Astrocyte (in vitro differentiated cells and primary cell): Measurements from ENCODE around the gene ISG20L2. TPM values are rescaled to one million over a fixed set of nuclear protein-coding genes. Genes with fewer than 3 reads are reported as not detected.
A peak's percentile ranks its signal among the peaks of the same experiment; 100 is the strongest.

ENCODE experiments used
- DNase-seq: peaks from one replicate; pipeline ENCODE4 v3.0.0-alpha.2; 2010; ENCODE audit warnings: low read depth
- FAIRE-seq: peaks from 2 replicates; lab custom pipeline; 2011; peaks lifted over from hg19 to GRCh38; lab: Jason Lieb, UNC
- H2AFZ ChIP-seq: 2 replicates; pipeline ENCODE4 v1.6.0; 2012; ENCODE audit warnings: low read depth, low read length, inconsistent platforms
- H3K27ac ChIP-seq: 2 replicates; pipeline ENCODE4 v1.5.1; 2011; ENCODE audit warnings: low read depth, low read length, inconsistent platforms
- H3K27me3 ChIP-seq: 2 replicates; pipeline ENCODE4 v1.6.0; 2011; ENCODE audit warnings: low read length, inconsistent platforms; ENCODE audit not compliant: insufficient read depth
- H3K36me3 ChIP-seq: 2 replicates; pipeline ENCODE4 v1.5.1; 2011; ENCODE audit warnings: low read length, inconsistent platforms; ENCODE audit not compliant: insufficient read depth
- H3K4me1 ChIP-seq: 2 replicates; pipeline ENCODE4 v1.5.1; 2011; ENCODE audit warnings: low read length, inconsistent platforms; ENCODE audit not compliant: insufficient read depth
- H3K4me2 ChIP-seq: 2 replicates; pipeline ENCODE4 v1.6.0; 2012; ENCODE audit warnings: low read length, inconsistent platforms
- H3K4me3 ChIP-seq: 2 replicates; pipeline ENCODE4 v1.5.1; 2011; ENCODE audit warnings: low read depth, mild to moderate bottlenecking, low read length, inconsistent platforms; ENCODE audit not compliant: insufficient read depth
- H3K79me2 ChIP-seq: 2 replicates; pipeline ENCODE4 v1.6.0; 2012; ENCODE audit warnings: mild to moderate bottlenecking, low read length, inconsistent platforms; ENCODE audit not compliant: insufficient read depth
- H3K9ac ChIP-seq: 2 replicates; pipeline ENCODE4 v1.6.0; 2012; ENCODE audit warnings: mild to moderate bottlenecking, low read length, inconsistent platforms
- H3K9me3 ChIP-seq: 2 replicates; pipeline ENCODE4 v1.5.1; 2012; ENCODE audit warnings: low read depth, mild to moderate bottlenecking, low read length, inconsistent platforms; ENCODE audit not compliant: insufficient read depth
- H4K20me1 ChIP-seq: 2 replicates; pipeline ENCODE4 v1.6.0; 2012; ENCODE audit warnings: low read length, inconsistent platforms; ENCODE audit not compliant: insufficient read depth
- H3K27ac Mint-ChIP-seq: one replicate; pipeline ENCODE4 v1.8.0; 2021; ENCODE audit warnings: mild to moderate bottlenecking, mixed read lengths; ENCODE audit not compliant: unreplicated experiment
- H3K27me3 Mint-ChIP-seq: one replicate; pipeline ENCODE4 v1.8.0; 2021; ENCODE audit warnings: low read depth, mixed read lengths; ENCODE audit not compliant: unreplicated experiment
- H3K36me3 Mint-ChIP-seq: one replicate; pipeline ENCODE4 v1.8.0; 2021; ENCODE audit warnings: low read depth, mixed read lengths; ENCODE audit not compliant: unreplicated experiment
- H3K4me1 Mint-ChIP-seq: one replicate; pipeline ENCODE4 v1.8.0; 2021; ENCODE audit warnings: low read depth, mixed read lengths; ENCODE audit not compliant: unreplicated experiment
- H3K4me3 Mint-ChIP-seq: one replicate; pipeline ENCODE4 v1.8.0; 2021; ENCODE audit warnings: mild to moderate bottlenecking, moderate library complexity, mixed read lengths; ENCODE audit not compliant: unreplicated experiment
- H3K9me3 Mint-ChIP-seq: one replicate; pipeline ENCODE4 v1.8.0; 2021; ENCODE audit warnings: mild to moderate bottlenecking, mixed read lengths; ENCODE audit not compliant: unreplicated experiment
- EZH2 ChIP-seq: IDR thresholded peaks from 2 replicates; pipeline ENCODE4 v1.6.1; 2012; ENCODE audit warnings: mild to moderate bottlenecking, low read length, inconsistent platforms; ENCODE audit not compliant: insufficient read depth
- total RNA-seq: library from RNA; stranded (reverse); gene quantifications from 2 replicates; pipeline ENCODE4 v1.2.1, GENCODE V29; 2021
- TF ChIP-seq, protein P1 (sequence below): IDR thresholded peaks from 2 replicates; pipeline ENCODE4 v1.5.1; 2011; ENCODE audit warnings: low read depth, mild to moderate bottlenecking, inconsistent platforms, low read length, moderate library complexity; ENCODE audit not compliant: insufficient read depth

ISG20L2 gene
- total RNA-seq, 1 donor from 2014 or later, result 33.4 TPM

DNA sequence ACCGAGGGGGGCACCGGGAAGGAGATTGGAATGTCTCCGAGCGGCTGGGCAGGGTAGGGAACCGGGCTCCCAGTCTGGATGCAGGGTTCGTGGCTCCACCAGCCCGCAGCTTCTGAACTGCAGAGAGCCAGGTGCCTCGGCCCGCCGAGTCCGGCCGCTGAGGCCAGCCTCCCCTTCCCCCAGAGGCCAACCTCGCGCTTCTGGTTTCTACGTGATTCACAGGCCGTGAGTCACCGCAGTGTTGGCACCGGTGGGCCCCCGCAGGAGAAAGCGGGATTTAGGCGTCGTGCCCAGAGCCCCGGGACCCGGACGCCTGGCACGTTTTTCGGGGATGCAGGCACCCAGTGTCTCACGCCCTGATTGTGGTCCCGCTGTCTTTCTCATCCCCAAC is 23.6 kb downstream of the ISG20L2 start:
- TF ChIP-seq, protein P1, sequence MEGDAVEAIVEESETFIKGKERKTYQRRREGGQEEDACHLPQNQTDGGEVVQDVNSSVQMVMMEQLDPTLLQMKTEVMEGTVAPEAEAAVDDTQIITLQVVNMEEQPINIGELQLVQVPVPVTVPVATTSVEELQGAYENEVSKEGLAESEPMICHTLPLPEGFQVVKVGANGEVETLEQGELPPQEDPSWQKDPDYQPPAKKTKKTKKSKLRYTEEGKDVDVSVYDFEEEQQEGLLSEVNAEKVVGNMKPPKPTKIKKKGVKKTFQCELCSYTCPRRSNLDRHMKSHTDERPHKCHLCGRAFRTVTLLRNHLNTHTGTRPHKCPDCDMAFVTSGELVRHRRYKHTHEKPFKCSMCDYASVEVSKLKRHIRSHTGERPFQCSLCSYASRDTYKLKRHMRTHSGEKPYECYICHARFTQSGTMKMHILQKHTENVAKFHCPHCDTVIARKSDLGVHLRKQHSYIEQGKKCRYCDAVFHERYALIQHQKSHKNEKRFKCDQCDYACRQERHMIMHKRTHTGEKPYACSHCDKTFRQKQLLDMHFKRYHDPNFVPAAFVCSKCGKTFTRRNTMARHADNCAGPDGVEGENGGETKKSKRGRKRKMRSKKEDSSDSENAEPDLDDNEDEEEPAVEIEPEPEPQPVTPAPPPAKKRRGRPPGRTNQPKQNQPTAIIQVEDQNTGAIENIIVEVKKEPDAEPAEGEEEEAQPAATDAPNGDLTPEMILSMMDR, result no peak
- no peak for TF ChIP-seq EZH2
- H3K4me3 Mint-ChIP-seq, result peak overlapping the region; percentile 88
- DNase-seq, result peak; percentile 56

DNA sequence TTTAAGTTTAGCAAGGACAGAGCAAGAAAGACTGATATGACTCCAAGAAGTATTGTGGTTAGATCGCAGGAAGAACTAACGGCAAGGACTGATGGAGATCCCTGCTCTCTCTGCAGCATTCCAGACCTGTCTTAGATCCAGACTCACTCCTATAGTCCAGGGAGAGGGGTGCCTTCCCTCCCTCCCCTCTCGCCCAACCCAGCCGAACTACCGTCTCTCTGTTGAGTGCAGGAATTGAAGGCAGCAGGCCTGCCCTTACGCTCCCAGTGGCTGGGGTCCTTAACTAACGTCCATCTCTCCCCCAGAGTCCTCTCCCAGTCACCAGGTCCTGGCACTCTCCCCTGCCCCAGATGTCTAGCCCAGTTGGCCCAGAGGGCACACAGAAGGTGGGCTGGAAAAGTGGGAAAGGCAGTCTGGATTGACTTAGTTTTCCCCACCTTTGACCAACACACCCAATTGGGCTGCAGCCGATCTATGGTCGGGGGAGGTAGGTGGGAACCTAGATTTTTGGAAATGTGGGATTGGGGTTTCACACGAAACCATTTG is 24.3 kb downstream of the ISG20L2 start:
- Mint-ChIP-seq H3K4me1 (peaks cover 39% of the 10 kb centered on the region), H3K9me3 (no peaks in the 10 kb centered on the region), H3K4me3 (peak overlapping the region; percentile 88), H3K27ac (peak overlapping the region; percentile 78), H3K36me3 (peaks cover 14% of the 10 kb centered on the region), H3K27me3 (no peaks in the 10 kb centered on the region)
- Histone ChIP-seq H3K36me3 (no peaks in the 10 kb centered on the region), H3K4me1 (peaks cover 52% of the 10 kb centered on the region), H3K4me2 (peak overlapping the region; percentile 90), H2AFZ (no peak overlapping the region), H3K27me3 (peaks cover 3% of the 10 kb centered on the region), H3K4me3 (no peak overlapping the region), H4K20me1 (no peaks in the 10 kb centered on the region), H3K27ac (no peak overlapping the region), H3K9ac (peak overlapping the region; percentile 66), H3K79me2 (no peaks in the 10 kb centered on the region), H3K9me3 (peaks cover 2% of the 10 kb centered on the region)
- no peak for TF ChIP-seq EZH2
- TF ChIP-seq, protein P1, result no peak
- DNase-seq, result no peak
- no peak for FAIRE-seq

More for the DNA sequence above, 23.6 kb downstream of the ISG20L2 start:
- Histone ChIP-seq H2AFZ (peak overlapping the region; percentile 32), H3K4me3 (peak overlapping the region; percentile 47), H3K4me2 (peak overlapping the region; percentile 90), H3K9ac (peak overlapping the region; percentile 66), H3K4me1 (peaks cover 59% of the 10 kb centered on the region), H3K27ac (no peak overlapping the region), H3K27me3 (peaks cover 3% of the 10 kb centered on the region), H3K9me3 (no peaks in the 10 kb centered on the region), H4K20me1 (no peaks in the 10 kb centered on the region), H3K79me2 (no peaks in the 10 kb centered on the region), H3K36me3 (no peaks in the 10 kb centered on the region)
- no peaks in the 10 kb centered on the region for H3K9me3 Mint-ChIP-seq
- peaks cover 39% of the 10 kb centered on the region for H3K4me1 Mint-ChIP-seq
- H3K27me3 Mint-ChIP-seq, result no peaks in the 10 kb centered on the region
- peaks cover 10% of the 10 kb centered on the region for H3K36me3 Mint-ChIP-seq
- peak overlapping the region; percentile 83 for H3K27ac Mint-ChIP-seq
- FAIRE-seq, result no peak

DNA sequence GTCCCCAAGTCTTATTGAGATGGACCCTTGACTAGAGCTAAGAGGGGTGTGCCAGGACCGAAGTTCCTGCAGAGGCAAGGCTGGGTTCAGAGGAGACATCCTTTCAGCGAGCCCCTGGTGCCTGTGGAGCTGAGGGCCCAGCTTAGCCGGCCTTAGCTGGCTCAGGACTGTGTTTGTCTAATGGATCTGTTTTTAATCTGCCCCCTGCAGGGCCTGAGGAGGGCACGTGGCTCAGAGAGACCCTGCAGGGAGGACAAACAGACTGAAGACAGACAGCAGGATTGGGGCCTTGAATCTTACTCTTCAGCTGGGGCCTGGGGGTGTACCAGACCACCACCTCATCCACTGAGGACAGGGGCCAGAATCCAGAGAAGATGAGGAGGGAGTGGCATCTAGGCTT is 24.8 kb downstream of the ISG20L2 start:
- peaks cover 18% of the 10 kb centered on the region for H3K36me3 Mint-ChIP-seq
- no peak overlapping the region for H3K27ac ChIP-seq
- H3K9ac ChIP-seq, result peak overlapping the region; percentile 66
- H3K4me1 Mint-ChIP-seq, result peaks cover 38% of the 10 kb centered on the region
- no peak overlapping the region for H3K4me3 ChIP-seq
- no peak overlapping the region for H3K27ac Mint-ChIP-seq
- peak overlapping the region; percentile 90 for H3K4me2 ChIP-seq
- H3K79me2 ChIP-seq, result no peaks in the 10 kb centered on the region
- no peak overlapping the region for H2AFZ ChIP-seq
- H3K36me3 ChIP-seq, result no peaks in the 10 kb centered on the region
- H3K4me1 ChIP-seq, result peaks cover 51% of the 10 kb centered on the region
- no peak for TF ChIP-seq EZH2
- TF ChIP-seq, protein P1, result no peak
- peaks cover 2% of the 10 kb centered on the region for H3K9me3 Mint-ChIP-seq
- no peaks in the 10 kb centered on the region for H3K27me3 Mint-ChIP-seq
- peaks cover 2% of the 10 kb centered on the region for H3K9me3 ChIP-seq
- FAIRE-seq (no peak), DNase-seq (no peak)
- peaks cover 3% of the 10 kb centered on the region for H3K27me3 ChIP-seq
- H3K4me3 Mint-ChIP-seq, result peak overlapping the region; percentile 88
- no peaks in the 10 kb centered on the region for H4K20me1 ChIP-seq
